Ishikawa (cell line): ENCODE data around the gene CACNA2D2.
A peak's percentile ranks its signal among the peaks of the same experiment; 100 is the strongest.

Experiments used
- CEBPB ChIP-seq: IDR thresholded peaks from 2 replicates; pipeline ENCODE4 v1.6.1; 2012
- EP300 ChIP-seq: IDR thresholded peaks from 2 replicates; pipeline ENCODE4 v1.6.1; 2012; ENCODE audit warnings: borderline replicate concordance
- MAX ChIP-seq: IDR thresholded peaks from 2 replicates; pipeline ENCODE4 v1.6.1; 2012
- NFIC ChIP-seq: IDR thresholded peaks from 2 replicates; pipeline ENCODE4 v1.6.1; 2012
- RAD21 ChIP-seq: IDR thresholded peaks from 2 replicates; pipeline ENCODE4 v1.6.1; 2012; ENCODE audit warnings: low read depth
- TAF1 ChIP-seq: IDR thresholded peaks from 2 replicates; pipeline ENCODE4 v1.6.1; 2012; ENCODE audit warnings: low read depth, mild to moderate bottlenecking
- USF1 ChIP-seq: IDR thresholded peaks from 2 replicates; pipeline ENCODE4 v1.6.1; 2012

- TF ChIP-seq EP300 (no peak), USF1 (no peak), NFIC (no peak), TAF1 (peak; percentile 41; the same call in 1 of the 2 replicates), RAD21 (no peak), MAX (no peak), CEBPB (no peak)
Observed at GRCh38 chr3:50503504-50504342, at the start of gene CACNA2D2.
